IPS-20b (cell line): Measurements from ENCODE around the gene DUSP7.
A peak's percentile ranks its signal among the peaks of the same experiment; 100 is the strongest.

Experiments
- H3K27ac ChIP-seq: one replicate; pipeline ENCODE4 v1.5.1; 2013; ENCODE audit warnings: low read length
- H3K27me3 ChIP-seq: 2 replicates; pipeline ENCODE4 v1.6.1; 2013; ENCODE audit warnings: mild to moderate bottlenecking, low read length, inconsistent platforms; ENCODE audit not compliant: insufficient read depth
- H3K36me3 ChIP-seq: 2 replicates; pipeline ENCODE4 v1.6.1; 2013; ENCODE audit warnings: low read depth, mild to moderate bottlenecking, inconsistent platforms, low read length, moderate library complexity; ENCODE audit not compliant: insufficient read depth
- H3K4me1 ChIP-seq: 2 replicates; pipeline ENCODE4 v1.6.1; 2013; ENCODE audit warnings: mild to moderate bottlenecking, control low read depth, inconsistent platforms, low read length, moderate library complexity; ENCODE audit not compliant: insufficient read depth
- H3K4me3 ChIP-seq: 2 replicates; pipeline ENCODE4 v1.5.1; 2013; ENCODE audit warnings: mild to moderate bottlenecking, low read length, inconsistent platforms
- H3K9ac ChIP-seq: 2 replicates; pipeline ENCODE4 v1.6.1; 2013; ENCODE audit warnings: low read depth, mild to moderate bottlenecking, inconsistent platforms, low read length, moderate library complexity
- H3K9me3 ChIP-seq: 2 replicates; pipeline ENCODE4 v1.6.1; 2013; ENCODE audit warnings: mild to moderate bottlenecking, low read depth, low read length, inconsistent platforms; ENCODE audit not compliant: insufficient read depth

DUSP7 gene, protein sequence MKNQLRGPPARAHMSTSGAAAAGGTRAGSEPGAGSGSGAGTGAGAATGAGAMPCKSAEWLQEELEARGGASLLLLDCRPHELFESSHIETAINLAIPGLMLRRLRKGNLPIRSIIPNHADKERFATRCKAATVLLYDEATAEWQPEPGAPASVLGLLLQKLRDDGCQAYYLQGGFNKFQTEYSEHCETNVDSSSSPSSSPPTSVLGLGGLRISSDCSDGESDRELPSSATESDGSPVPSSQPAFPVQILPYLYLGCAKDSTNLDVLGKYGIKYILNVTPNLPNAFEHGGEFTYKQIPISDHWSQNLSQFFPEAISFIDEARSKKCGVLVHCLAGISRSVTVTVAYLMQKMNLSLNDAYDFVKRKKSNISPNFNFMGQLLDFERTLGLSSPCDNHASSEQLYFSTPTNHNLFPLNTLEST

GRCh38 chr3:52056521-52056967, at the start of gene DUSP7:
Gene DUSP7, minus strand, starts transcription at chr3:52056571. Its CDS starts 205 bp downstream, at chr3:52056366.
- peak within 1 kb of the TSS; percentile 69; the same call in 1 of the 2 replicates for H3K9ac ChIP-seq
- H3K27me3 ChIP-seq, result peaks cover 32% of the 10 kb centered on the region
- H3K9me3 ChIP-seq, result no peaks in the 10 kb centered on the region
- no peak within 1 kb of the TSS for H3K27ac ChIP-seq
- H3K36me3 ChIP-seq, result peaks cover 21% of the 10 kb centered on the region; the same call in 1 of the 2 replicates
- H3K4me1 ChIP-seq, result peaks cover 10% of the 10 kb centered on the region
- peak within 1 kb of the TSS; percentile 85 for H3K4me3 ChIP-seq

DNA sequence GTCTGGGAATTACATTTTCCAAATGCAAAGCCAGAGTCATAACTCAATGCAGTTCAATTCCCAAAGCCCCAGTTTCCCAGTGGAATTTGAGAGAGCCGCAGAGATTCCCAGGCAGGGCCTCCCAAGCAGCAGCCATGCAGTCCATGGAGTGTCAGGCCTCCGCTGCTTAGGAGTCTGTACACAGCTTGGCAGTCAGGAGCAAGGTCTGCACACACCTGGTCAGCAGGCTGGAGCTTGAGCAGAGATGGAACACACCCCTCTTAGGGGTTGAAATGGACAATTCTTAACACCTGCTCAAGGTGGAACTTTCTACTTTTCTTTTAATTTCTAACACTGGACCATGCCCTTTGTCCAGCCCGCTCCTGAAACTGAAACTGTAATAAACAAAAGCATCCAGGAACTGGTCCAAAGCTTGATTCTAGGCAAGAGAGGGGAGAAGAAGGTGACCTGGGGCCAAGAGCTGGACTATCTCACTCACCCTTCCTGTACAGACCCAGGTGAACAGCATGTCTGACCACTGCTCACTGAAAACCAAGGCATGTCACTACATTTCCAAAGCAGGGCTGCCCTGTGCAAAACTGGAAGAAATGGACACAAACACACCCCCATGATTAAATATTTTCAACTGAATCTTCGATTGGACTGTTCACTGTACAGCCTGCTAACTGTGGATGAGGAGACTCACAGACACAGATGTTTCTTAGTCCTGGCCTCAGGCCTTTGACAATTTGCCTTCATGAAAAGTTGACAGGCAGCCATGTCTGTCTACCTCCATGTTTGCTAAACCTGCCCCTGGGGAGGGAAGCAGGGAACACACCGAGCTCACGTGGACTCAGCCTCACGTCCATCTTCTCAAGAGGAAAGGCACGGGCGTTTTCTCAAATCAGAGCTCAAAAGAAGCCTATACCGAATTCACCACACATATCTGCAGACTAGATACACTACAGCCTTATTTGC, 48.6 kb upstream of the DUSP7 start:
- H3K9me3 ChIP-seq, result no peaks in the 10 kb centered on the region
- peaks cover 37% of the 10 kb centered on the region for H3K36me3 ChIP-seq
- no peaks in the 10 kb centered on the region for H3K27me3 ChIP-seq
- no peak overlapping the region for H3K27ac ChIP-seq
- no peaks in the 10 kb centered on the region for H3K4me1 ChIP-seq
- H3K9ac ChIP-seq, result no peak overlapping the region
- no peak overlapping the region for H3K4me3 ChIP-seq

GRCh38 chr3:52102934-52103333, 46.6 kb upstream of the DUSP7 start:
- Histone ChIP-seq H3K27me3 (no peaks in the 10 kb centered on the region), H3K36me3 (peaks cover 34% of the 10 kb centered on the region), H3K4me1 (no peaks in the 10 kb centered on the region), H3K27ac (no peak overlapping the region), H3K9ac (no peak overlapping the region), H3K4me3 (no peak overlapping the region), H3K9me3 (no peaks in the 10 kb centered on the region)

DNA sequence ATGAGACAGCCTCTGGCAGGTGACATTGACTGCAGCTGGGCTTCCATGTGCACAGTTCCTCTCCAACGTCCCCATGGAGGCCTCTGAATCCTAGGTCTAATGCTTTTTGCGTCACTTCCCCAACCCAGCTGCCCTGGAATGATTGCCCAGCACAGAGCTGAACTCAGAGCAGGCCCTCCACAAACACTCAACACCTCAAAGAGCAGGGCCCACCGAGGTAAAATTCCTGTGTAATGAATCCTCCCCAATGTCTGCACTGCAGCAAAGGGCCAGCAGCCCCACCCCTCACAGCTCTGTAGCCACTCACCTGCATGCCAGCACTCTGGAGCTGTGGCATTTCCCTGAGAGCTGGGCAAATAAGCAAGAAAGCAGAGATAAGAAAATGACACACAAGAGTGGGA, 42.6 kb upstream of the DUSP7 start:
- no peaks in the 10 kb centered on the region for H3K27me3 ChIP-seq
- H3K36me3 ChIP-seq, result peaks cover 54% of the 10 kb centered on the region
- H3K9ac ChIP-seq, result no peak overlapping the region
- no peak overlapping the region for H3K27ac ChIP-seq
- H3K4me3 ChIP-seq, result no peak overlapping the region
- no peaks in the 10 kb centered on the region for H3K9me3 ChIP-seq
- no peaks in the 10 kb centered on the region for H3K4me1 ChIP-seq

DNA sequence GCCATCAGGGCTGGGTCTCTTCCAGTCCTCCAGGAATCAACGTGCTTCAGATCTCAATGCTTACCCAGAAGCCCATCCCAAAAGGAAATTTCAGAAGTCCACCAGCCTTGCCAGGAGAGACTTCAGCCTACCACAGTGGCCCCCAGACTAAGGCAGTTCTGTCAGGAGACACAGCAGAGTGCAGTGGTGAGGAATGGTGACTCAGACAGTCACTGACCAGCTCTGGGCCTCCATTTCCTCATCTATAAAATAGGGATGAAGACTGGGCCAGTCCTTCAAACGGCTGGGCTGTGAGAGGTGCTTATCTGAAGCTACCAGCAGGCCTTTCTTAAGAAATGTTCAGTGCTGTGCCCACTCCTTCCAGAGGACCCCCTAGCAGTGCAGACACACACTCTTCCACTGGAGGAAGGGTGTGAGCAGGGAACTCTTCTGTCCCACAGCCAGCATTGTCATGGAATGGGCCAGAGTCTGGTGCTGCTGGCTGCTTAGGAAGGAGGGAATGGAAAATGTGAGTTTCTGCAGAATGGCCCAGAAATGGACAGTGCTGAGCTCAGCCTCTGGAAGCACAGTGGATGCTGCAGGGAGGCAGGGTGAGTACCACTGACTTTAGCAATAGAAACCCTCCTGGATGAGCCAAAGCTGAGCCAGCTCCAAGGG, 41.6 kb upstream of the DUSP7 start:
- Histone ChIP-seq H3K4me3 (no peak overlapping the region), H3K27ac (no peak overlapping the region), H3K9me3 (no peaks in the 10 kb centered on the region), H3K27me3 (no peaks in the 10 kb centered on the region), H3K36me3 (peaks cover 60% of the 10 kb centered on the region), H3K4me1 (no peaks in the 10 kb centered on the region), H3K9ac (no peak overlapping the region)

- no peak overlapping the region for H3K9ac ChIP-seq
- no peaks in the 10 kb centered on the region for H3K27me3 ChIP-seq
- H3K36me3 ChIP-seq, result peaks cover 56% of the 10 kb centered on the region
- no peak overlapping the region for H3K4me3 ChIP-seq
- H3K9me3 ChIP-seq, result no peaks in the 10 kb centered on the region
- no peaks in the 10 kb centered on the region for H3K4me1 ChIP-seq
- H3K27ac ChIP-seq, result no peak overlapping the region
These were observed 39.8 kb upstream of the DUSP7 start for GRCh38 chr3:52095990-52096775.

DNA sequence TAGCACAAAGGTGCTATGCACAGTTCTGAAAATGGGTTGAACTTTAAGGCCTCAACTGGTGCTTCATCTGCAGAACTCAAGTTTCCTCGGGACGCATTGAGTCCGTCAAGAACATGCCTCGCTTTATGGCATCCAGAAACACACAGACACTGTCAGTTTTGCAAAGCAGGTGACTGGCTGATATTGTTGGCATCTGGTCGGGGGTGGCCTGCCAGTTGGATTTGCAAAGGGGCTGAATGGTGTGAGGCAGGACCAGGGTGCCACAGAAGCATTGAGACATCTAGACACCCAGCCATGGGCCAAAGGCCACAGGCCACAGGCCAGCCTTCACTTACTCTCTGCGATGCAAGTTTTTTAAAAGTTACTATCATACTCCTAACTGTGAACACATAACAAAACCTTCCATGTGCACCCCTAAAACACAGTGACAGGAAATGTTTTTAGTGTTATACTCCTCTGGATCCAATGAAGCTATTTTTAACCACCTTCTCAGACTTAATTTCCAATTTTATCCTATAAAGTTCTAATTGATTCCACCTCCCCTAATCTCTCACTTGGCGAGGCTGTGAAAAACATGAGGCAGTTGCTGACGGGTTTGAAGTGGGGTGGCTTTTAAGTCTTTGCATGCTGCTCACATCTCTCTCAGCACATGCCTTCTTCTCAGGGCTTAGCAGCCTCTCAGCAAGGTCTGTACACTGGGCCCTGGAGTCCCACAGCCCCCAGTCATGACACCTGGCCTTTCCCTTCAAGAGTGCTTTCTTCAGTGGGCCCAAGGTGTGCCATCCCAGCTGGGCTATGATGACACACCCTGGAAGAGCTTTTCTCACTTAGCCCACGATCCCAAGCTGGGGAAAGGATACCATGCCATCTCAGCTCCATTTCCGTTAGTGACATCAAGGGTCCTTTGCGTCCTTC, 38.5 kb upstream of the DUSP7 start:
- H3K36me3 ChIP-seq, result peaks cover 50% of the 10 kb centered on the region
- H3K4me3 ChIP-seq, result no peak overlapping the region
- H3K4me1 ChIP-seq, result no peaks in the 10 kb centered on the region
- no peak overlapping the region for H3K27ac ChIP-seq
- H3K9ac ChIP-seq, result no peak overlapping the region
- no peaks in the 10 kb centered on the region for H3K9me3 ChIP-seq
- H3K27me3 ChIP-seq, result no peaks in the 10 kb centered on the region

- Histone ChIP-seq H3K27me3 (no peaks in the 10 kb centered on the region), H3K4me3 (no peak overlapping the region), H3K27ac (no peak overlapping the region), H3K9me3 (no peaks in the 10 kb centered on the region), H3K4me1 (no peaks in the 10 kb centered on the region), H3K36me3 (peaks cover 49% of the 10 kb centered on the region), H3K9ac (no peak overlapping the region)
These were observed 37.6 kb upstream of the DUSP7 start for GRCh38 chr3:52093756-52094545.

DNA sequence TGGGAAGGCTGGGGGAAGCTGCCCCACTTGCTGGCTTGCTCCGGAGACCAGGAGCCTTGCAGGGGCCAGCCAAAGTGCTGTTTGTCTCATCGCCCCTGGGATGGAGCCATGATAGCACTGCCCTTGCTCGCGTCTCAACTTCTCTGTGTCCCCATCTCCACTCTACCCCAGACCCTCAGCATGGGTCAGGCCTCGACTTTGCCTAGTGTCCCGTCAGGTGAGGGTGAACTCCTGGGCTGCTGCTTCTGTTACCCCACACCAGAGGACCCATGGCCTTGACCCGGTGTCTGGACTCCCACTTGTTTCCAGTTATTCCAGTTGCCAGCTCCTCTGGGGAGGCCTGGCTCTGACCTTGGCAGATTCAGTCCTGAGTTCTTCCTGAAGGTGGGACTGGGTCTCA, 36.5 kb upstream of the DUSP7 start:
- Histone ChIP-seq H3K36me3 (peaks cover 47% of the 10 kb centered on the region), H3K9ac (no peak overlapping the region), H3K4me3 (no peak overlapping the region), H3K27ac (no peak overlapping the region), H3K4me1 (no peaks in the 10 kb centered on the region), H3K9me3 (no peaks in the 10 kb centered on the region), H3K27me3 (no peaks in the 10 kb centered on the region)

GRCh38 chr3:52092271-52092660, 35.9 kb upstream of the DUSP7 start:
- Histone ChIP-seq H3K9me3 (no peaks in the 10 kb centered on the region), H3K27me3 (no peaks in the 10 kb centered on the region), H3K9ac (no peak overlapping the region), H3K4me3 (no peak overlapping the region), H3K36me3 (peaks cover 41% of the 10 kb centered on the region), H3K27ac (no peak overlapping the region), H3K4me1 (no peaks in the 10 kb centered on the region)
